ENCODE results near the gene EIF4EBP3. TPM values are rescaled to one million over a fixed set of nuclear protein-coding genes. Genes with fewer than 3 reads are reported as not detected.
"Not testable (repeated sequence)": the region's sequence is repeated elsewhere in the genome, so short reads cannot be mapped to it uniquely, and the experiment has no call there.

EIF4EBP3 gene
- total and polyA plus RNA-seq, 4 donors = 0.40 to 6.9 (median 3.9) TPM

DNA sequence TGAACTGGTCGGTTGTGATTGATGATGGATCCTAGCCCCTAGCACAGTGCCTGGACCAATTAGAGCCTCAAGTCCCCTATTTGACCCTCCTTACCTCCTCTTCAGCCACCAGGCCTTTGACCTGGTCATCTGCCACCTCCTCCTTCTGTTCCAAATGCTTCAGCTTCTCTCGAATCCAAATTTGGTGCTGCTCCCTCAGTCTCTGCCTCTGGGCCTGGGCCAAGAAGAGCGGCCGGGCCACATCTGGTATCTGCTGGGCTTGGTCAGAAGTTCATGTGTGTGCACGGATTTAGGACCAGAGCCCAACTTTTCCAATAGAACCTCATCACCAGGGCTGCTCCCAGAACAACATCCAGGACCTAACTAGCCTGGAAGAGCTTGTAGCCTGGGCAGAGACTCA is 23.6 kb downstream of the EIF4EBP3 start:
- Histone ChIP-seq H3K4me1 (ENCODE audit: control insufficient read depth, insufficient read depth, low read length) (peaks cover 6% of the 10 kb centered on the region), H3K36me3 (ENCODE audit: control insufficient read depth, insufficient read depth, low read length) (peaks cover 35% of the 10 kb centered on the region), H3K9me3 (ENCODE audit: control insufficient read depth, insufficient read depth, low read length) (no peaks in the 10 kb centered on the region), H3K4me3 (ENCODE audit: low read depth, low read length) (no peak overlapping the region), H3K27ac (ENCODE audit: low read depth, low read length) (no peak overlapping the region), H3K27me3 (ENCODE audit: control insufficient read depth, insufficient read depth, low read length) (no peaks in the 10 kb centered on the region)
- 89% methylated on average over 3 of the region's 5 CpGs for WGBS (ENCODE audit: insufficient coverage)
- DNase-seq (ENCODE audit: low read depth in 4 of 6, low spot score in 6 of 6) = no peak

DNA sequence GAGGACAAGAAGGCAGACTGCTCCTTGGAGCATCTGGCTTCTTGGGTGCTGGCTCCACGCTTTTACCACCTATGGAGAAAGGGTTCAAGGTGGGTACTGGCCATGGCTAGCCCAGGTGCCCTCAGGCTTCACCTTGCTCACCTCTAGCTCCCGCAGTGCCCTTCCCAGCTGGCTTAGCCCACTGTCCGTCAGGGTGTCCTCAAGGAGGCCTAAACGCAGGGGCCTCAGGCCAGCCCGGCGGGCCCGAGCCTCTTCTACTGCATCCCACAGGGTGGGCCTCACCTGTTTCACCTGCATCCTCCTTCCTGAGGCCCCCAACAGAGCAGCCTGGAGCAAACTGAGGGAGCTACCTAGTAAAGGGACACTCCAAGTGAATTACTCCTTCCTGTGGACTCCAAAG is 26.2 kb downstream of the EIF4EBP3 start:
- H3K36me3 ChIP-seq (ENCODE audit: control insufficient read depth, insufficient read depth, low read length) = peaks cover 9% of the 10 kb centered on the region
- H3K27me3 ChIP-seq (ENCODE audit: control insufficient read depth, insufficient read depth, low read length) = no peaks in the 10 kb centered on the region
- peaks cover 3% of the 10 kb centered on the region for H3K4me1 ChIP-seq (ENCODE audit: control insufficient read depth, insufficient read depth, low read length)
- WGBS (ENCODE audit: insufficient coverage) = 87% methylated on average over 7 of the region's 7 CpGs
- DNase-seq (ENCODE audit: low read depth in 4 of 6, low spot score in 6 of 6) = no peak
- H3K4me3 ChIP-seq (ENCODE audit: low read depth, low read length) = no peak overlapping the region
- no peak overlapping the region for H3K27ac ChIP-seq (ENCODE audit: low read depth, low read length)
- H3K9me3 ChIP-seq (ENCODE audit: control insufficient read depth, insufficient read depth, low read length) = no peaks in the 10 kb centered on the region

DNA sequence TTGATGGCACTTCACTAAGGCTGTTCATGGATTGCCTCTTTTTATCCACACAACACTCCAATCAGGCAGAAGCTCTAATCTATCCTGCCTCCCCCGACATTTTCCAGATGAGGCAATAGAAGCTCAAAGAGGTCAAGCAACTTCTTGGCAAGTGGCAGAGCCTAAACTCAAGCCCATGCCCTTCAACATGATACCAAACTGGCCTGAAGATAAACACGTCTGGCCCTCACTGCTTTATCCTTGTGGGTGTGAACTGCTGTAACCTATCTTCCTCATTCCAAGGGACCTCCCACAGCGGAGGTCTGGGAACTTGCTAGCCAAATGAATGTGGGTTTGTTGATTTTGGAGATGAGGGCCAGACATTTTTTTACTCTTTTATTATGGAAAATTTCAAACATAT is 26.7 kb downstream of the EIF4EBP3 start:
- H3K36me3 ChIP-seq (ENCODE audit: control insufficient read depth, insufficient read depth, low read length) = peaks cover 8% of the 10 kb centered on the region
- H3K27ac ChIP-seq (ENCODE audit: low read depth, low read length) = no peak overlapping the region
- no peaks in the 10 kb centered on the region for H3K9me3 ChIP-seq (ENCODE audit: control insufficient read depth, insufficient read depth, low read length)
- no peaks in the 10 kb centered on the region for H3K27me3 ChIP-seq (ENCODE audit: control insufficient read depth, insufficient read depth, low read length)
- H3K4me3 ChIP-seq (ENCODE audit: low read depth, low read length) = no peak overlapping the region
- peaks cover 3% of the 10 kb centered on the region for H3K4me1 ChIP-seq (ENCODE audit: control insufficient read depth, insufficient read depth, low read length)
- 100% methylated on average over 1 of the region's 3 CpGs for WGBS (ENCODE audit: insufficient coverage)
- no peak for DNase-seq (ENCODE audit: low read depth in 4 of 6, low spot score in 6 of 6)

DNA sequence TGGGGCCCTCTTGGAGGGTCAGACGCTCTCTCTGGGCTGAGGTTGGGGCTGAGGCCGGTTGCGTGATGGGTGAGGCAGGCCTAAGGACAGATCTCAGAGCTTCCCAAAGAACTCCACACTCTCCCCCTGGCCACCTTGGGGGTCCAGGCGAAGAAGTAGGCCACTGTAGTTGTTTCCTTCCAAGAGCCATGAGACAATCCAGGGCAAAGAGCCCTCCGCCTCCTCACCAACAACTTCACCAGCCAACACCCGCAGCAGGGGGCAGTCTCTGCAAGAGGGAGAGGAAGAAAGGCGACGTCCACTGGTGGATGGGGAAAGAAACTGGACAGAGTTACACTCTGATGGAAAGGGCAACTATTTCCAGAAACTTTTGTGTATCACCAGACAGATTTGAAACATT is 27.8 kb downstream of the EIF4EBP3 start:
- Histone ChIP-seq H3K4me1 (ENCODE audit: control insufficient read depth, insufficient read depth, low read length) (no peaks in the 10 kb centered on the region), H3K36me3 (ENCODE audit: control insufficient read depth, insufficient read depth, low read length) (peaks cover 2% of the 10 kb centered on the region)
- 89% methylated on average over 4 of the region's 8 CpGs for WGBS (ENCODE audit: insufficient coverage)

DNA sequence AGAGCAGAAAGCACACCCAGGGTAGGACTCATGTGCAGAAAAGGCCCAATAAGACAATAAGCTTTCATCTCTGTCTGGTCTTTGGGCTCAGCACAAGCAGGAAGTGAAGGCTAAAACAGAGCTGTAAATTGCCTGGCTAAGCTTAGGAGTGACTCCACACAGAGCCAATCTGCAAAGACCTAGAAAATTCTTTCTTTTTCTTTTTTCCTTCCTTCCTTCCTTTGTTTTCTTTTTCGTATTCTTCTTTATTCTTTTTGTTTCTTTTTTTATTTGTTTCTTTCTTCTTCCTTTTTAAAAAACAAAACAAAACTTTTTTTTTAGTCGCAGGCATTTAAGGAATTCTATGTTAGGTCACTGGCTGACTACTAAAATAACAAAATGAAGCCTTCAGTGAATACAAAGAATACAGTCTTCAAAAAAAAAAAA is 29.3 kb downstream of the EIF4EBP3 start:
- no peak for DNase-seq (ENCODE audit: low read depth in 4 of 6, low spot score in 6 of 6)
- H3K4me3 ChIP-seq (ENCODE audit: low read depth, low read length) = no peak overlapping the region
- H3K27me3 ChIP-seq (ENCODE audit: control insufficient read depth, insufficient read depth, low read length) = no peaks in the 10 kb centered on the region
- WGBS (ENCODE audit: insufficient coverage) = no CpG with 5 or more reads among the region's 2 CpGs
- no peaks in the 10 kb centered on the region for H3K9me3 ChIP-seq (ENCODE audit: control insufficient read depth, insufficient read depth, low read length)
- no peaks in the 10 kb centered on the region for H3K4me1 ChIP-seq (ENCODE audit: control insufficient read depth, insufficient read depth, low read length)
- no peak overlapping the region for H3K27ac ChIP-seq (ENCODE audit: low read depth, low read length)
- no peaks in the 10 kb centered on the region for H3K36me3 ChIP-seq (ENCODE audit: control insufficient read depth, insufficient read depth, low read length)

More for the DNA sequence above, 27.8 kb downstream of the EIF4EBP3 start:
- Histone ChIP-seq H3K27me3 (ENCODE audit: control insufficient read depth, insufficient read depth, low read length) (no peaks in the 10 kb centered on the region), H3K4me3 (ENCODE audit: low read depth, low read length) (no peak overlapping the region), H3K9me3 (ENCODE audit: control insufficient read depth, insufficient read depth, low read length) (no peaks in the 10 kb centered on the region), H3K27ac (ENCODE audit: low read depth, low read length) (no peak overlapping the region)
- no peak for DNase-seq (ENCODE audit: low read depth in 4 of 6, low spot score in 6 of 6)

DNA sequence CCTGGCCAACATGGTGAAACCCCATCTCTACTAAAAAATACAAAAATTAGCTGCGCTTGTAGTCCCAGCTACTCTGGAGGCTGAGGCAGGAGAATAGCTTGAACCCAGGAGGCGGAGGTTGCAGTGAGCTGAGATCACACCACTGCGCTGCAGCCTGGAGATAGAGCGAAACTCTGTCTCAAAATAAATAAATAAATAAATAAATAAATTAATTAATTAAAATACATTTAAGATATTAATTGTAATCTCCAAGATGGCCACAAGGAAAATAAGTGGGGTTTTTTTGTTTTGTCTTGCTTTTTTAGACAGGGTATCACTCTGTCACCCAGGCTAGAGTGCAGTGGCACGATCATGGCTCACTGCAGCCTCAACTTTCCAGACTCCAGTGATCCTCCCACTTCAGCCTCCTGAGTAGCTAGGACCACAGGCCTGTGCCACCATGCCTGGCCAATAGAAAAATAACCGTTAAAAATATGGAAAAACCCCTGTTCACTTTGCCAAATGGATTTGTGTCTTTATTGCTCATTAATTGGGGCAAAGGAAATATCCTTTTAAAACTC is 31.8 kb downstream of the EIF4EBP3 start:
- H3K4me1 ChIP-seq (ENCODE audit: control insufficient read depth, insufficient read depth, low read length); H3K27ac ChIP-seq (ENCODE audit: low read depth, low read length); H3K27me3 ChIP-seq (ENCODE audit: control insufficient read depth, insufficient read depth, low read length); H3K9me3 ChIP-seq (ENCODE audit: control insufficient read depth, insufficient read depth, low read length); DNase-seq (ENCODE audit: low read depth in 4 of 6, low spot score in 6 of 6); H3K4me3 ChIP-seq (ENCODE audit: low read depth, low read length); H3K36me3 ChIP-seq (ENCODE audit: control insufficient read depth, insufficient read depth, low read length): not testable (repeated sequence)
- 83% methylated on average over 2 of the region's 6 CpGs for WGBS (ENCODE audit: insufficient coverage)

DNA sequence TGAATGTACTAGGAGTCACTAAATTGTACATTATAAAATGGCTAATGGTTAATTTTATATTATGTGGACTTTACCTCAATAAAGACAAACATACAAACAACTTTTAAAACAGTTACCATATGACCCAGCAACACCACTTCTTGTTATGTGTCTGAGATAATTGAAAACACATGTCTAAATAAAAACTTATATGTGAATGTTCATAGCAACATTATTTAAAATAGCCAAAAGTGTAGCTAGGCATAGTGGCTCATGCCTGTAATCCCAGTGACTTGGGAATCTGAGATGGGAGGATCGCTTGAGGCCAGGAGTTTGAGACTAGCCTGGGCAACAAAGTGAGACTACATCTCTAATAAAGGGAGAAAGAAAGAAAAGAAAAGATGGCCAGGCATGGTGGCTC is 40.0 kb downstream of the EIF4EBP3 start:
- no peak for DNase-seq (ENCODE audit: low read depth in 4 of 6, low spot score in 6 of 6)
- WGBS (ENCODE audit: insufficient coverage) = 90% methylated on average over 1 of the region's 1 CpG
- H3K4me3 ChIP-seq (ENCODE audit: low read depth, low read length) = no peak overlapping the region
- H3K36me3 ChIP-seq (ENCODE audit: control insufficient read depth, insufficient read depth, low read length) = no peaks in the 10 kb centered on the region
- H3K27ac ChIP-seq (ENCODE audit: low read depth, low read length) = no peak overlapping the region
- H3K4me1 ChIP-seq (ENCODE audit: control insufficient read depth, insufficient read depth, low read length) = no peaks in the 10 kb centered on the region
- H3K27me3 ChIP-seq (ENCODE audit: control insufficient read depth, insufficient read depth, low read length) = no peaks in the 10 kb centered on the region
- H3K9me3 ChIP-seq (ENCODE audit: control insufficient read depth, insufficient read depth, low read length) = no peaks in the 10 kb centered on the region

DNA sequence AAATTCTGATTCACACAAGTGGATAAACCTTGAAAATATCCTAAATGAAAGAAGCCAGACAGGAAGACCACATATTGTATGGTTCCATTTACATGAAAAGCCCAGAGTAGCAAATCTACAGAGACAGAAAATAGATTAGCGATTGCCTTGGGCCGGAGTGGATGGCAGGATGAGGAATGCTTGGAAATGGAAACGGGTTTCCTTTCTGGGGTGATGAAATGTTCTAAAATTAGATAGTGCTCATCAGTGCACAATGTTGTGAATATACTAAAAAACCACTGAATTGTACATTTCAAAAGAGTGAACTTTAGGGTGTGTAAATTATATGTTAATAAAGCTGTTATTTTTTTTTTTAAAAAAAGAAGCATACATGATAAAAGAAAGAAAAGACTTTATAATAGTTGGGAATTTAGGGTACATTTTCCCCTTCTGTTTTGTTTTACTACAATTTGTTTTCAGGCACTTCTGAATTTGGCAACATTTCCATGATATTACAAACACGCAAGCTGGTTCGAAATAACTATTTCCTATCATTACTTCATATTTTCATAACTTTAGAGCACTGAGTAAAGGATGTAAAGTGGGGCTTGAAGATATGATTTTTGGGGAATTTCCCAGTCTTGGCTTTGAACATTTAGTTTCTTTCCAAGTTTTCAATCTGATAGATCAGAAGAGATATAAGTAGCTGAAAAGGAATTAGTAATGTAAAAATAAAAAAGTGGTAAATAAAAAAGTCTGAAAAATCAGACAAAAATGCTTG is 41.0 kb downstream of the EIF4EBP3 start:
- H3K27ac ChIP-seq (ENCODE audit: low read depth, low read length) = no peak overlapping the region
- H3K36me3 ChIP-seq (ENCODE audit: control insufficient read depth, insufficient read depth, low read length) = no peaks in the 10 kb centered on the region
- DNase-seq (ENCODE audit: low read depth in 4 of 6, low spot score in 6 of 6) = no peak
- H3K9me3 ChIP-seq (ENCODE audit: control insufficient read depth, insufficient read depth, low read length) = no peaks in the 10 kb centered on the region
- no peak overlapping the region for H3K4me3 ChIP-seq (ENCODE audit: low read depth, low read length)
- H3K4me1 ChIP-seq (ENCODE audit: control insufficient read depth, insufficient read depth, low read length) = no peaks in the 10 kb centered on the region
- WGBS (ENCODE audit: insufficient coverage) = no CpG with 5 or more reads among the region's 5 CpGs
- H3K27me3 ChIP-seq (ENCODE audit: control insufficient read depth, insufficient read depth, low read length) = no peaks in the 10 kb centered on the region

DNA sequence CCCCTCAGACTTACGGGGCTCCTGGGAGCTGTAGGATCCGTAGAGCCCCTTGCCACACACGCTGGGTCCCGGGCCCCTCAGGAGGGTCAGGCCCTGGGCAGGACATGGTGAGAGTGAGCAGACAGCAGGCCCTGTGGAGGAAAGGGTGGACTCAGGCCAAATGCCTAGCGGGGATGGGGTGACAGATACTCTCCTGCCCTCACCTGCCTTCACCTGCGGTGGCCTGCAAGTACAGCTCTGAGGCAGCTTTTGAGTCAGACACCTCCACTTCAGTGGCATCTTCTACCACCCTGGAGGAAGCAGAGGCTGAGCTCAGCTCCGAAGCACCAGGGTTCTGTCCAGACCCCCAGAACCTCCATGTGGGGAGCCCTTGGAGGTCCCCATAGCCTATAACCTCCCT is 43.4 kb downstream of the EIF4EBP3 start:
- H3K4me1 ChIP-seq (ENCODE audit: control insufficient read depth, insufficient read depth, low read length) = no peaks in the 10 kb centered on the region
- no peaks in the 10 kb centered on the region for H3K36me3 ChIP-seq (ENCODE audit: control insufficient read depth, insufficient read depth, low read length)
- DNase-seq (ENCODE audit: low read depth in 4 of 6, low spot score in 6 of 6) = no peak
- H3K27me3 ChIP-seq (ENCODE audit: control insufficient read depth, insufficient read depth, low read length) = no peaks in the 10 kb centered on the region
- H3K4me3 ChIP-seq (ENCODE audit: low read depth, low read length) = no peak overlapping the region
- H3K9me3 ChIP-seq (ENCODE audit: control insufficient read depth, insufficient read depth, low read length) = no peaks in the 10 kb centered on the region
- WGBS (ENCODE audit: insufficient coverage) = 69% methylated on average over 3 of the region's 7 CpGs
- no peak overlapping the region for H3K27ac ChIP-seq (ENCODE audit: low read depth, low read length)

DNA sequence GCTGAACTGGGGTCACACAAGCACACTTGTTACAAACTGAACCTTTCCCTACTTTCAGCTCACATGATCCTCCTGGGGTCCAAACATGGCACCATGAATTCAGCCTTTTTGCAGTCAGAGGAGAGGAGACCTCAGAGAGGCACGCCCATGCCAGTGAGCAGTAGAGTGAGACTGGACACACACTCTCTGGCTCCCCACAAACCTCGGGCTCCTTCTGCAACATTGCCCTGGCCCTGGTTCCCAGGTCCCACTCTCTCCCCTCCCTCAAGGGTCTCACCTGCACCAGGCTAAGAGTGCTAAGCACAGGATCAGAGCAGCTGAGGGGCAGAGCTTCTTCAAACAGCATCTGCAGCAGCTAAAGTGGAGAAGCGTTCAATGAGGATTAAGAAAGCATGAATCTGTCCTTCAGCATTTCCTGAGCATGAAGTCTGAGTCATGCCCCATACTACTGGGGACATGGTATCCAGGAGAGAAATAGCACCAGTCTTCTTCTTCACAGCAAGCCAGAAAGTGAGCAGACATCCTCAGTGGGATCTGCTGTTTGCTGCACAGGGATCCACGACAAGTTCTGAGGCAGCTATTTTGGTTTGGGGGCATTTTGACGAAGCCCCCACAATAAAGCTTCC is 44.4 kb downstream of the EIF4EBP3 start:
- H3K36me3 ChIP-seq (ENCODE audit: control insufficient read depth, insufficient read depth, low read length) = no peaks in the 10 kb centered on the region
- no peak overlapping the region for H3K27ac ChIP-seq (ENCODE audit: low read depth, low read length)
- no peaks in the 10 kb centered on the region for H3K27me3 ChIP-seq (ENCODE audit: control insufficient read depth, insufficient read depth, low read length)
- H3K4me3 ChIP-seq (ENCODE audit: low read depth, low read length) = no peak overlapping the region
- H3K4me1 ChIP-seq (ENCODE audit: control insufficient read depth, insufficient read depth, low read length) = no peaks in the 10 kb centered on the region
- no peaks in the 10 kb centered on the region for H3K9me3 ChIP-seq (ENCODE audit: control insufficient read depth, insufficient read depth, low read length)
- no peak for DNase-seq (ENCODE audit: low read depth in 4 of 6, low spot score in 6 of 6)
- 91% methylated on average over 3 of the region's 5 CpGs for WGBS (ENCODE audit: insufficient coverage)

Data from spinal cord (tissue), 10 donors.